ENCODE results near the gene RPS6KL1.

GRCh38 chr14:74952697-74953484 lies 29.8 kb upstream of the RPS6KL1 start:
- no peak for TF ChIP-seq EZH2 (IDR thresholded peaks at IDR 0.05; ENCODE audit: insufficient read depth, poor library complexity, severe bottlenecking)
- no peak for TF ChIP-seq EZH2phosphoT487 (IDR thresholded peaks at IDR 0.05; ENCODE audit: insufficient read depth, low read depth)
